H1 (cell line): ENCODE results near the gene RPSA. TPM values are rescaled to one million over a fixed set of nuclear protein-coding genes. Genes with fewer than 3 reads are reported as not detected.

ENCODE experiments used
- CBX5 ChIP-seq: fragments of 300-800, 300-1000 bp; sonication (generic); IDR thresholded peaks from 2 replicates; pipeline ENCODE4 v1.7.1; 2016; ENCODE audit warnings: antibody characterized with exemption, low read length, low read depth
- CHD2 ChIP-seq: IDR thresholded peaks from 2 replicates; pipeline ENCODE4 v1.6.1; 2012; ENCODE audit warnings: low read length, improper control_type of control experiment
- KDM1A ChIP-seq: fragments of 200-600, 300-600 bp; sonication (generic); IDR thresholded peaks from 2 replicates; pipeline ENCODE4 v1.7.1; 2016; ENCODE audit warnings: mild to moderate bottlenecking, low read length, borderline replicate concordance
- KDM4A ChIP-seq: IDR thresholded peaks from one replicate; pipeline ENCODE4 v1.7.1; 2012; ENCODE audit warnings: low read depth, mild to moderate bottlenecking, moderate library complexity, low read length, inconsistent platforms; ENCODE audit not compliant: severe bottlenecking
- KDM5A ChIP-seq: fragments of 200-600 bp; IDR thresholded peaks from 2 replicates; pipeline ENCODE4 v1.7.1; 2012; ENCODE audit warnings: mild to moderate bottlenecking, low read length, inconsistent platforms, mixed read lengths
- MAFK ChIP-seq: IDR thresholded peaks from 2 replicates; pipeline ENCODE4 v1.6.1; 2012; ENCODE audit warnings: low read depth, mild to moderate bottlenecking, improper control_type of control experiment, low read length
- PHF8 ChIP-seq: fragments of 200-600 bp; sonication (generic); conservative IDR thresholded peaks from 2 replicates; pipeline ENCODE4 v1.7.1; 2012; ENCODE audit warnings: low read depth, mild to moderate bottlenecking, inconsistent platforms, low read length, moderate library complexity
- POLR2A ChIP-seq, 2 experiments: IDR thresholded peaks; 1 replicate in 1 of 2; 2 replicates in 1 of 2; pipeline ENCODE4 v1.6.1; 2011; ENCODE audit warnings: low read depth in 2 of 2, low read length in 2 of 2, mild to moderate bottlenecking in 2 of 2; ENCODE audit errors: control extremely low read depth in 1 of 2
- POLR2AphosphoS5 ChIP-seq: IDR thresholded peaks from 2 replicates; pipeline ENCODE4 v1.6.1; 2011; ENCODE audit warnings: low read depth, low read length
- RAD21 ChIP-seq, 2 experiments: IDR thresholded peaks in 1 of 2; conservative IDR thresholded peaks in 1 of 2; 2 replicates each; pipeline ENCODE4 v1.6.1; 2011; ENCODE audit warnings: low read depth in 2 of 2, low read length in 2 of 2, improper control_type of control experiment in 1 of 2, inconsistent platforms in 1 of 2, mild to moderate bottlenecking in 1 of 2, moderate library complexity in 1 of 2
- SAP30 ChIP-seq: fragments of 300-600 bp; sonication (generic); IDR thresholded peaks from 2 replicates; pipeline ENCODE4 v1.7.1; 2012; ENCODE audit warnings: low read length, moderate library complexity, mild to moderate bottlenecking, inconsistent platforms; ENCODE audit not compliant: insufficient read depth, insufficient replicate concordance
- SUZ12 ChIP-seq: fragments of 200-600 bp; sonication (generic); IDR thresholded peaks from 2 replicates; pipeline ENCODE4 v1.6.1; 2012; ENCODE audit warnings: mild to moderate bottlenecking, inconsistent platforms, low read length, moderate library complexity, mixed read lengths
- ZNF274 ChIP-seq: IDR thresholded peaks from 2 replicates; pipeline ENCODE4 v1.7.0; 2012; ENCODE audit warnings: low read length, borderline replicate concordance; ENCODE audit errors: extremely low read depth
- polyA plus RNA-seq, 7 experiments: library from polyadenylated mRNA; depleted of rRNA in 3 of 7; stranded (reverse) in 5 of 7; unstranded in 2 of 7; fragments of >200 nt in 5 of 7; fragments of 200-250 nt in 2 of 7; gene quantifications; 1 replicate in 5 of 7; 2 replicates in 1 of 7; 4 replicates in 1 of 7; pipeline versions ENCODE4 v1.2.1 to v1.2.3, GENCODE V29; 2011 to 2013; ENCODE audit warnings: missing spikeins in 2 of 7, mixed read lengths in 2 of 7
- total RNA-seq: library from RNA; stranded (reverse); fragmentation: NEBNext Ultra II Directional; extraction: Animal tissue kit (Norgen Biotek cat#: 25700); gene quantifications from 2 replicates; pipeline ENCODE4 v1.2.1, GENCODE V29; 2021

The RPSA gene
- total and polyA plus RNA-seq, 2 of the 8 experiments (the other 6 are each of a cell fraction or from before 2014, with no cell fraction given): 2,661 to 7,468 TPM

DNA sequence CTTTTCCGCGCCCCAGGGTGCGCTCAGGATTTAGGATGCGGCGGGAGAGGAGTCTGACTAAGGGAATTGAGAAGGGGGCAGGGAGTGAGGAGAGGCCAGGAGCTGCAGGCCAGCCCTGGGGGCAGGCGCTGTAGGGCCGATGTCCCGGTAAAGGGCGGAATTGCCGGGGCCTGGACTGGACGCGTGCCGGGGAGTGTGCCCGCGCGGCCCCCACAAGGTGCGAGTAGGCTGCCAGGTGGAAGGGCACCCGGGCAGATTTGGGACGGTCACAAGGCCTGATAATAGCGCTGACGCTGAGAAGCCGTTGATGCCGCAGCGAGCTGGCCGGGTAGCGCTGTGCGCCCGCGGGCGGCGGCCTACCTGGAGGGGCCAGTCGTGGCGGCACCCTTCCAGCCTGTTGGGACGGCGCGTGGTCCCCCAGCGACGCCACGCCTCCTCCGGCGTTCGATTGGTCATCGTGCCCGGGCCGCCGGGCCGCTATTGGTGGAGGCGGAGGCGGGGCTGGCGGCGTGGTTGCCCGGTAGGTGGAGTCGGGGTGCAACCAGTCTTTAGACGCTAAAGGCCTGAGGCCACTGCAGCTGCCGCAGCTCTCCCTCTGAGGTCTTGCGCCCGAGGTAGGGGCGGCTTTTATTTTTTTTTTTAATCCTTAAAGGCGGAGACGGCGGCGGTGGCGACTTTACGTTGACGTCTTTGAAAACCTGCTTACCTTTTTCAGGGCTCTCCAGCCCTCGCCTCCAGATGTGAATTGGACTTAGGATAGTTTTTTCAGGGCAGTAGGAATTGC, 22.4 kb upstream of the RPSA start (continued):
- TF ChIP-seq POLR2A (IDR thresholded peaks at IDR 0.05; ENCODE audit: control extremely low read depth in 1 of 2, low read depth in 2 of 2, low read length in 2 of 2): peak; percentile 88 to 96
- peak; percentile 73; the same call in 1 of the 2 replicates for TF ChIP-seq PHF8
- peak; percentile 5 for TF ChIP-seq SAP30
- no peak for TF ChIP-seq CBX5
- TF ChIP-seq RAD21 (IDR thresholded peaks at IDR 0.05 in 1 of 2, conservative IDR thresholded peaks at IDR 0.05 in 1 of 2; ENCODE audit: low read depth in 2 of 2, low read length in 2 of 2): no peak
- TF ChIP-seq KDM1A: no peak
- TF ChIP-seq ZNF274: no peak
- no peak for TF ChIP-seq SUZ12
- TF ChIP-seq POLR2AphosphoS5: peak; percentile 77
- TF ChIP-seq CHD2: peak; percentile 57
- TF ChIP-seq KDM5A: 0 out of 2 replicates have a peak, but pooled peaks have one; percentile 6
- no peak for TF ChIP-seq MAFK
- peak; percentile 37 for TF ChIP-seq KDM4A
